D721Med (cell line): ENCODE measurements around the gene VPS41.

Source experiments
- DNase-seq: peaks from one replicate; pipeline ENCODE4 v3.0.0; 2011; ENCODE audit warnings: low spot score; ENCODE audit not compliant: insufficient read length
- FAIRE-seq: peaks from 2 replicates; lab custom pipeline; 2011; peaks lifted over from hg19 to GRCh38; lab: Jason Lieb, UNC
- TF ChIP-seq, protein P1 (sequence below): IDR thresholded peaks from 2 replicates; pipeline ENCODE4 v1.5.1; 2012; ENCODE audit warnings: mild to moderate bottlenecking, control low read depth; ENCODE audit not compliant: insufficient read depth; ENCODE audit errors: missing control alignments

VPS41 gene

DNA sequence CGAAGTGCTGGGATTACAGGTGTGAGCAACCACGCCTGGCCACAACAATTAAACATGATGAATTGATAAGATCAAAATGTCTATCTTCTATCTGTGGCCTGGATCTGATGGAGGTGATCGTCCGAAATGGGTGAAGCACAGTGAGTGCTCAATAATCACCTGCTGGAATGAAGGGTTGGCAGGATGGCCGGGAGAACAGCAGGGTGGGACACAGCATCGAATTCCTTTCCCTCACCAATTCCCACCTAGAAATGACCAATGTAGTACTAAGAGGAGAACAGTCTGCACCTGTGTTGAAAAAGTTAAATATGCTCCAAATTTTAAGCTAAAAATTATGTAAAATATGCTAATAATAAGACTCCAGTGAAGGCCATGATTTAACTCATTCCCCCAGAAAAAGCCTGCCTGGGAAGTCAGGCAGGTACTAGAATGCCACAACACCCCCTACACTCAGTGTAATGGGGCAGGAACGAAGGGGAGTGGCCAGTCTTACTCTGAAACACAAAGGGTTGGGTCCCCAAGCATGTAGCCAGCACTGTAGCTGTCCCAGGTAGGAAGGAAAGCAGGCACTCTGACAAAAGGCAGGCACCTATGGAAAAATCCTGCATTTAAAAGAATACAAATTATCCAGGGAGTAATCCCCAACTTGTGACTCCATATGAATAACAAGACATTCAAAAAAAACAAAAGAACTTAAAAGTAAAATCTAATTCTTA is 110.3 kb downstream of the VPS41 start:
- FAIRE-seq (no peak), DNase-seq (no peak)
- TF ChIP-seq, protein P1, sequence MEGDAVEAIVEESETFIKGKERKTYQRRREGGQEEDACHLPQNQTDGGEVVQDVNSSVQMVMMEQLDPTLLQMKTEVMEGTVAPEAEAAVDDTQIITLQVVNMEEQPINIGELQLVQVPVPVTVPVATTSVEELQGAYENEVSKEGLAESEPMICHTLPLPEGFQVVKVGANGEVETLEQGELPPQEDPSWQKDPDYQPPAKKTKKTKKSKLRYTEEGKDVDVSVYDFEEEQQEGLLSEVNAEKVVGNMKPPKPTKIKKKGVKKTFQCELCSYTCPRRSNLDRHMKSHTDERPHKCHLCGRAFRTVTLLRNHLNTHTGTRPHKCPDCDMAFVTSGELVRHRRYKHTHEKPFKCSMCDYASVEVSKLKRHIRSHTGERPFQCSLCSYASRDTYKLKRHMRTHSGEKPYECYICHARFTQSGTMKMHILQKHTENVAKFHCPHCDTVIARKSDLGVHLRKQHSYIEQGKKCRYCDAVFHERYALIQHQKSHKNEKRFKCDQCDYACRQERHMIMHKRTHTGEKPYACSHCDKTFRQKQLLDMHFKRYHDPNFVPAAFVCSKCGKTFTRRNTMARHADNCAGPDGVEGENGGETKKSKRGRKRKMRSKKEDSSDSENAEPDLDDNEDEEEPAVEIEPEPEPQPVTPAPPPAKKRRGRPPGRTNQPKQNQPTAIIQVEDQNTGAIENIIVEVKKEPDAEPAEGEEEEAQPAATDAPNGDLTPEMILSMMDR, result no peak

DNA sequence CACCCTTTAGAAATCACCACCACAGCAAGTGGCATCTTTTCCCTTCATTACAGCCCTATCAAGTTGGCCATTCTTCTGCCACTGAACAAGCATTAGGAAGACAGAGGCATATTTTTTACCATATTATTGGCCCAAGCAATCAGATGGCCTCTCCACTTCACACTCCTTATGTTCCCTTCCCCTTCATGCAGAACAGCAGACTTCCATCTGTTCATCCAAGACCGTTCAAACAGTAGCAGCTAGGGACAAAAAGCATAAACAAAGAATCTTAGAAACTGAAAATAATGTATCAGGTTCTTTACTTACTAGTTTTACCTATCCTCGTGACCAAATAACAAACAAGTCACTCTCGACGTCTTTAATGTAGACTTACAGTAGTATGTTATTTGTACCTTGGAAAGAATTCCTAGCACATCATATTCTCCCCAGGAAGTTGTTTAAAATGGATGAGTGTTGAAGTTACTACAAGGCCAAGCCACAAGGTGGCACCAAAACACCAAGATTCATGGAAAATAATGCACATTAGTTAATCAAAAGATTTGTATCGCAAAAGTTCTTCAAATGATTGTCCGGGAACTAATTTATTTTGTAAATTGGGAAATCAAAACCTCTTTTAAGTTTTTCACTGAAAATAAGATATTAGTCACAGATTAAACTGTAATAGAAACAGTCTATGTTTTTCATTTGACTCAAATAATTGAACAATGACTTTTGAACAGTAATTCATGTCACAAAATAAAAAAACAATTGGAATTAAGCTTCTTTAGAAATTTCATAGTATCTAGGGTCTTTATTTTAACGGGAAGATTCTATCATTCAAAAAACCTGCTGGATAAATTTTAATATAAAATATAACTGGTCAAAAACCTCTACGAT is 112.1 kb downstream of the VPS41 start:
- DNase-seq (no peak), FAIRE-seq (peak; percentile 95)
- TF ChIP-seq, protein P1, result peak; percentile 87

DNA sequence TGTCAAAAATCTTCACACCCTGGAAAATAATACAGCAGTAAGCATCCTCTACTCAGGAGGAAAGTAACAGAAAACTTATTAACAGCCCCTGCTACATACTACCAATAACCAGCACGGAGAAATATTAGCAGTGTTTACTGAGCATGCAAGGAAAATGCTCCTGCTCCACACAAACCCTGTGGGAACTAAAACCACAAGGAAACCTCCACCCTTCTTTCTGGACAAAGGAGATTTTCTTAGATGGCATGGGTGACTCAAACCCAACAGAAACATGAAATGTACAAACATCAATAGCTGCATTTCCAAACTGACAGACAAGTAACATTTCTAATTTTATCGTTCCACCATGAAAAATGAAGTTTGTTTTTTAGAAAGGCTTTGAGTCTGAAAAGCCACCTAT is 113.4 kb downstream of the VPS41 start:
- FAIRE-seq (no peak), DNase-seq (no peak)
- TF ChIP-seq, protein P1, result no peak

DNA sequence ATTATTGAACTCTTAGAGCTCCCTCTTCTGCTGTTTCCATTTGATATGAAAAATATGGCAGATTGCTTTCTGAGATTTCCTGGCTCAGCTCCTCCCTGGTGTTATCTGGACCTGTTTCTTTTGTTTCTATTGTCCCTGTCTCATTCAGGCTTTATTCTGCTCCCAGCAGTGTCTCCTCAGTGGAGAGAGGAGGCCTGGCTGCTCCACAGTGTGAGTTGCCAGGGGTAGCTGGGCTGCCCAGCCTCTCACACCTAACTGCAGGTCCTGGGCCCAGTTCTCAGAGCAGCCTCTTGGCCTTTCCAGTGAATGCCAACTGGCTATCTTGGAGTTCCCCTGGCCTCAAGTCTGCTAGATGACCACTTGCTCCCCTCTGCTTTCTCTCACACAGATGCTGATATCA is 127.0 kb downstream of the VPS41 start:
- DNase-seq (no peak), FAIRE-seq (no peak)
- TF ChIP-seq, protein P1, result no peak

DNA sequence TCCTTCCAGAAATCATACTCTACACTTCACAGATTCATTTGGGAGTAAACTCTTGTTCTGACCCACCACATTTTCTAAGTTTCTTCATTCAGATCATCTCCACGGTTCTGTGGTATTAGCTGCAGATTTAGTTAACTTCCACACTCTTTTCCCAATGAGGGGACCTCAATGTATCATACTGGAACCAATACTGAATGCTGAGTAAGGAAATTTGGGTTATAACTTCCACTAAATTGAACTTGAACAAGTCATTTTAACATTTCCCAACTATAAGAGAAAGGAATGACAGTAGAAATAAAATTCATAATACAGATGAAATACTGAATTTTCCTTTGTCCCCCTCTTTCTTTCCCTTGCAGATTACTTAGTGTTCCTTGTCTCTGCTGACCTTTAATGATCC is 131.4 kb downstream of the VPS41 start:
- FAIRE-seq (no peak), DNase-seq (no peak)
- TF ChIP-seq, protein P1, result no peak

DNA sequence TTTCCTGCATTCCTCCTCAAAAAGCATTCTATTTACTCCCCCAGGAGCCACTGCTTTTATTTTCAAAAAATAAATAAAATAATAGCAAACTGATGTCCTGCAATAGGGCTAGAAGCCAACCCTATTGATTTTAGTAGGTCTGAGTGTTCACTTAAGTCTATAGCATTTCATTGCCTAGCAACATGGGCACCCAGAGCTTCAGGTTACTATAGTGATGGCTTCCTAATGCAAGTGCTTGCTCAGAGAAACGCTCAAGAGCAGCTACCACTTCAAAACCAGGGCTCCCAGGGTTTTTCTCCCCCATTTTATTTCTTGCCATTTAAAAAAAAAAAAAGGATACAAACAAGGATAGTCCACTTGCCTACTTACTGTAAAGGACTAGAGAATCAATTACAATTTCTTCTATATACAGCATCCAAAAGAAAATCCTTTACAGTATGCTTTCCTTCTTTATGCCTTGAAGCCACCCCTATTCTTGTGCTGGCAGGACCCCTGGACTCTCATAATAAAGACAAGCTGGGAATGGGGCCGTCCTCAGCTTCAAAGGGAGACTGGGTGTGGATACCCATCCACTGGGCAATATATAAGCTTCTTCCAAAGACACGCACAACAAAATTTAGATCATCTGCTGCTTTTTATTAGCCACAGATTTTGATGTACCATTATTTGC is 133.3 kb downstream of the VPS41 start:
- DNase-seq (no peak), FAIRE-seq (no peak)
- TF ChIP-seq, protein P1, result no peak
